Smooth muscle cell (in vitro differentiated cells): ENCODE data around the gene GIGYF1. TPM values are rescaled to one million over a fixed set of nuclear protein-coding genes. Genes with fewer than 3 reads are reported as not detected.
"Not testable (repeated sequence)": the region's sequence is repeated elsewhere in the genome, so short reads cannot be mapped to it uniquely, and the experiment has no call there.

Experiments used
- DNase-seq: peaks from one replicate; lab custom pipeline; 2025; ENCODE audit not compliant: unreplicated experiment; lab: John Stamatoyannopoulos, UW
- H2AFZ ChIP-seq: fragments of 200-600 bp; sonication (generic); 2 replicates; pipeline ENCODE4 v1.6.0; 2016; ENCODE audit warnings: antibody characterized with exemption, low read depth, mild to moderate bottlenecking
- H3F3A ChIP-seq: fragments of 200-600 bp; sonication (generic); 2 replicates; pipeline ENCODE4 v1.6.0; 2017; ENCODE audit warnings: antibody characterized with exemption, low read depth
- H3K27ac ChIP-seq: fragments of 200-600 bp; sonication (generic); 2 replicates; pipeline ENCODE4 v1.5.1; 2016; ENCODE audit warnings: low read depth, mild to moderate bottlenecking
- H3K27me3 ChIP-seq: fragments of 200-600 bp; sonication (generic); 2 replicates; pipeline ENCODE4 v1.6.1; 2016; ENCODE audit warnings: low read depth, mild to moderate bottlenecking
- H3K36me3 ChIP-seq: fragments of 200-600 bp; sonication (generic); 2 replicates; pipeline ENCODE4 v1.5.1; 2016; ENCODE audit warnings: low read depth
- H3K4me1 ChIP-seq: fragments of 200-600 bp; sonication (generic); 2 replicates; pipeline ENCODE4 v1.5.1; 2016; ENCODE audit warnings: low read depth
- H3K4me2 ChIP-seq: fragments of 200-600 bp; sonication (generic); 2 replicates; pipeline ENCODE4 v1.6.0; 2016; ENCODE audit warnings: mild to moderate bottlenecking
- H3K4me3 ChIP-seq: fragments of 200-600 bp; sonication (generic); 2 replicates; pipeline ENCODE4 v1.5.1; 2016; ENCODE audit warnings: mild to moderate bottlenecking
- H3K79me2 ChIP-seq: fragments of 200-600 bp; sonication (generic); 2 replicates; pipeline ENCODE4 v1.6.0; 2016; ENCODE audit warnings: low read depth, mild to moderate bottlenecking
- H3K9ac ChIP-seq: fragments of 200-600 bp; sonication (generic); 2 replicates; pipeline ENCODE4 v1.6.0; 2016; ENCODE audit warnings: low read depth
- H3K9me3 ChIP-seq: fragments of 200-600 bp; sonication (generic); replicated peaks from 2 replicates; pipeline ENCODE4 v1.5.1; 2016; ENCODE audit warnings: low read depth
- H4K20me1 ChIP-seq: fragments of 200-600 bp; sonication (generic); 2 replicates; pipeline ENCODE4 v1.6.0; 2016; ENCODE audit warnings: low read depth
- CTCF ChIP-seq: fragments of 200-600 bp; sonication (generic); IDR thresholded peaks from 2 replicates; pipeline ENCODE4 v1.5.1; 2017; ENCODE audit warnings: borderline replicate concordance, mild to moderate bottlenecking, antibody characterized with exemption; ENCODE audit not compliant: insufficient read depth, poor library complexity, severe bottlenecking
- WGBS: methylation state at CpG from one replicate; pipeline ENCODE4 v1.1.7; 2016; ENCODE audit warnings: low lambda C conversion rate; 5-methylcytosine and 5-hydroxymethylcytosine counted together
- polyA plus RNA-seq: library from polyadenylated mRNA; unstranded; fragments of >200 nt; fragmentation: Nextera tagmentation; extraction: Ambion mirVana; gene quantifications from 2 replicates; pipeline ENCODE4 v1.2.1, GENCODE V29; 2016
- total RNA-seq: library from RNA; depleted of rRNA; stranded (reverse); fragments of >200 nt; gene quantifications from 2 replicates; pipeline ENCODE4 v1.2.3, GENCODE V29; 2014

The GIGYF1 gene
- total and polyA plus RNA-seq, 2 experiments from 2014 or later: 8.5 to 13.1 TPM

DNA sequence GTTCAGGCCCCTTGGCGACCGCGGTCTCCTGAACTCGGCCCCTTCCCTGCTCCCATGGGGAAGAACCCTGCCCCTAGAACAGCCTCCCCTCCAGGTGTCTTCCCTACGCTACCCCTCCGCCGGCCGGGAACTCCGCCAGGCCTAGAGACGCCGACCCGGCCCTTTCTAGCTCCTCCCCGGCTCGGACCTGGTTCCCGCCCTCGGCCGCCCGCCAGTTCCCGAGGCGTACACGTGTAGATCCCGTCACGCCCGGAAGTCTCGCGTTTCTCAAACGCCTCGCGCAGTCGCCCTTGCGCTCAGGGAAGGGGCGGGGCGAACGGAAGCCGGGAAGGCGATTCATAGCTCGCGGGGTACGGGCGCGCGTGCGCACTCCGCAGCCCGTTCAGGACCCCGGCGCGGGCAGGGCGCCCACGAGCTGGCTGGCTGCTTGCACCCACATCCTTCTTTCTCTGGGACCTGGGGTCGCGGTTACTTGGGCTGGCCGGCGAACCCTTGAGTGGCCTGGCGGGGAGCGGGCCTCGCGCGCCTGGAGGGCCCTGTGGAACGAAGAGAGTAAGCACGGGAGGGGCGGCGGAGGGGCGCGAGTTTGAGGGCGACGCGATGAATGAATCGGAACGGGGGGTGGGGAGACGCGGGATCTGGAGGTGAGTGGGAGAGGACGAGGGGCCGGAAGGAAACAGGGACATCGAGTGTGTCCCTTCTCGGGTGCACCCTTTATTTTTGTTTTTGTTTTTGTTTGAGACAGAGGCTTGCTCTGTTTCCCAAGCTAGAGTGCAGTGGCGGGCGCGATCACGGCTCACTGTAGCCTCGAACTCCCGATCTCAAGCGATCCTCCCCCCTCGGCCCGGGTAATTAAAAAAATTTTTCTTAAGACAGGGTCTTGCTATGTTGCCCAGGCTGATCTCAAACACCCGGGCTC, 12.0 kb upstream of the GIGYF1 start, which contains the start of gene POP7:
POP7 (plus strand) TSS at position 369 of the 919 bp plus-strand sequence. CDS start 710 bp downstream, outside the sequence.
- peak within 1 kb of the TSS; percentile 84 for H3K9ac ChIP-seq
- H3K27me3 ChIP-seq: no peaks in the 10 kb centered on the region
- peaks cover 7% of the 10 kb centered on the region for H3K4me1 ChIP-seq
- DNase-seq: peak; percentile 96
- no peaks in the 10 kb centered on the region for H4K20me1 ChIP-seq
- H3K4me3 ChIP-seq: peak within 1 kb of the TSS; percentile 89
- peak within 1 kb of the TSS; percentile 45 for H3K27ac ChIP-seq
- H3K79me2 ChIP-seq: peaks cover 14% of the 10 kb centered on the region
- H3K4me2 ChIP-seq: peak within 1 kb of the TSS; percentile 89
- under 1% methylated on average over 81 of the region's 86 CpGs for WGBS
- no peaks in the 10 kb centered on the region for H3K36me3 ChIP-seq
- no peak for TF ChIP-seq CTCF
- H3F3A ChIP-seq: no peaks in the 10 kb centered on the region
- H3K9me3 ChIP-seq: no peaks in the 10 kb centered on the region
- peak within 1 kb of the TSS; percentile 92 for H2AFZ ChIP-seq

DNA sequence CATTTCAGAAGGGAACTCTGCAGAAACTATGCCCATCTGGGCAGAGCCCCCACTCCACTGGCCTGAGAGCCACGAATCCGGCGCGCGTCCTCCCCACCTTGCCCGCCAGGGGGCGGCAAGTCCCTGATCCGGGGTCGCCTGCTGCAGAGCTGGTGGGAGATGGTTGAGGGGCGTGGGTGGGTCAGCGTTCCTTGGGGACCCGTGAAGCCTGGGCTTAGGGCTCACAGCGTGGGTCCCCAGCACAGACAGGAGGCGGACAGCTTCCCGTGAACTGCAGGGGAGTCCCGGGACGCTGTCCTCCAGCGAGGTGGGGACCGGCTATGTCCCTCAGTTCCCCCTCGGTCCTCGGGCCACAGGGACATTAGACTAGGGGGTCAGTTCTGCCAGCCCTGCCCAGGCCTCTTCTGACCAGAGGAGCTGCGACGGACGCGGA, 11.3 kb upstream of the GIGYF1 start:
- Histone ChIP-seq H3K9me3 (no peaks in the 10 kb centered on the region), H4K20me1 (no peaks in the 10 kb centered on the region), H3K4me2 (peak overlapping the region; percentile 89), H3K27me3 (no peaks in the 10 kb centered on the region), H3K4me1 (peaks cover 7% of the 10 kb centered on the region), H3K4me3 (peak overlapping the region; percentile 89), H3K36me3 (no peaks in the 10 kb centered on the region), H3K9ac (peak overlapping the region; percentile 64), H3F3A (no peaks in the 10 kb centered on the region), H3K27ac (peak overlapping the region; percentile 45), H3K79me2 (peaks cover 14% of the 10 kb centered on the region), H2AFZ (peak overlapping the region; percentile 80)
- DNase-seq: peak; percentile 91
- TF ChIP-seq CTCF: peak; percentile 92
- WGBS: 1% methylated on average over 25 of the region's 25 CpGs

DNA sequence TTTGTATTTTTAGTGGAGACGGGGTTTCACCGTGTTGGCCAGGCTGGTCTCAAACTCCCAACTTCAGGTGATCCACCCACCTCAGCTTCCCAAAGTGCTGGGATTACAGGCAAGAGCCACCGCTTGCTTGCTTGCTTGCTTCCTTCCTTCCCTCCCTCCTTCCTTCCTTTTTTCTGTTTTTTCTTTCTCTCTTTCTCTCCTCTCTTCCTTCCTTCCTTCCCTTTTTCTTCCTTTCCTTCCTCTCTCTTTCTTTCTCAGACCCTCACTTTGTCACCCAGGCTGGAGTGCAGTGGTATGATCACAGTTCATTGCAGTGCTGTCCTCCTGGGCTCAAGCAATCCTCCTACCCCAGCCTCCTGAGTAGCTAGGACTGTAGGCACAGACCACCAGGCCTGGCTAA, 7.0 kb upstream of the GIGYF1 start:
- not testable (repeated sequence) for H3F3A ChIP-seq, H3K36me3 ChIP-seq, DNase-seq, H3K4me1 ChIP-seq, H3K79me2 ChIP-seq, H3K9ac ChIP-seq, H3K4me2 ChIP-seq, H2AFZ ChIP-seq, H4K20me1 ChIP-seq, H3K4me3 ChIP-seq, H3K27me3 ChIP-seq, H3K27ac ChIP-seq, H3K9me3 ChIP-seq
- WGBS: 93% methylated on average over 3 of the region's 3 CpGs

DNA sequence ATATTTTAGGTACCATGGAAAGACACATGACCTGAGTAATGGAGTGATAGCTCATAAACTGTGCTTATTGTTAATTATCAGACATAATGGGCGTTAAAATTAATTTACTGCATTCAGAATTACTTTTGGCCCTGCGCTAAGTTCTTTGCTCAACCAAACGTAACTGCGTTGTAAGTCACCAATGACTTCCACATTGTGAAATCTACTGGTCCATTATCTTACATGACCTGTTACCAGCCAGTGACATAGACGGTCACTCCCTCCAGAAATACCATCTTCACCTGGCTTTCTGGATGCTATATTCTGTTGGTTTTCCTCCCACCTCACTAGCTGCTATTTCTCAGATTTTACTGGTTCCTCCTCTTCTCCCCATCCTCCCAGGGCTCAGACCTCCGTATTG, 5.0 kb upstream of the GIGYF1 start:
- H3F3A ChIP-seq: peaks cover 6% of the 10 kb centered on the region
- no peak for TF ChIP-seq CTCF
- no peak overlapping the region for H3K27ac ChIP-seq
- H3K9me3 ChIP-seq: no peaks in the 10 kb centered on the region
- no peak overlapping the region for H3K4me2 ChIP-seq
- H3K79me2 ChIP-seq: no peaks in the 10 kb centered on the region
- H3K4me3 ChIP-seq: no peak overlapping the region
- no peaks in the 10 kb centered on the region for H3K36me3 ChIP-seq
- H3K27me3 ChIP-seq: no peaks in the 10 kb centered on the region
- no peak overlapping the region for H3K9ac ChIP-seq
- H4K20me1 ChIP-seq: no peaks in the 10 kb centered on the region
- no peaks in the 10 kb centered on the region for H3K4me1 ChIP-seq
- H2AFZ ChIP-seq: no peak overlapping the region
- 77% methylated on average over 6 of the region's 6 CpGs for WGBS
- no peak for DNase-seq
